Inflammatory macrophage (primary cell): ENCODE data around the gene RIMS3.

ENCODE experiments used
- DNase-seq, 2 donors: peaks; one replicate each; pipeline ENCODE4 v3.0.0-alpha.2; 2020 to 2022

Gene RIMS3

DNA sequence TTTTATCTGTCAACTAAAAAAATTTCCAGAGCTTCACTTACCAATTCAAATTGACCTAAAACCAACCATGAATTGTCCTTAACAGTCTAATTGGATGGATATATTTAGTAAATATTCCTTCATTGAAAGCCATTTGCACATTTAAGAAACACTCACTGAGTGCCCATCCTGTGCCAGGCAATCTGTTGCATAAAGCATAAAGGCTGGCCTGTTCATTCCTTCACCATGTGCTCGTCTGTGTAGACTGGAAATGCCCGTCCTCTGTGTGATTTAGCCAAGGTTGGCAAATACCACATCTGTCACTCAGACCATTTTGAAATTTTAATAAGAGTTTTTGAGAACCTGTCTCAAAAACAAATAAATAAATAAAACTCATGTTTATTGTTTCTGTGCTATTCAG is 76.9 kb downstream of the RIMS3 start:
- DNase-seq, result no peak

DNA sequence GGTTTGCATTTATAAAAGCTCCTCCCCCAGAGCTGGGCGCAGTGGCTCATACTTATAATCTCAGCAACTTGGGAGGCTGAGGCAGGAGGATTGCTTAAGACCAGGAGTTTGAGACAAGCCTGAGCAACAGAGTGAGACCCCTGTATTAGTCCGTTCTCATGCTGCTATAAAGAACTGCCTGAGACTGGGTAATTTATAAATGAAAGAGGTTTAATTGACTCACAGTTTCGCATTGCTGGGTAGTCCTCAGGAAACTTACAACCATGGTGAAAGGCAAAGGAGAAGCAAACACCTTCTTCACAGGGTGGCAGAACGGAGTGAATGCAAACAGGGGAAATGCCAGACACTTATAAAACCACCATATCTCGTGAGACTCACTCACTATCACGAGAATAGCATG is 81.5 kb downstream of the RIMS3 start:
- no peak for DNase-seq

DNA sequence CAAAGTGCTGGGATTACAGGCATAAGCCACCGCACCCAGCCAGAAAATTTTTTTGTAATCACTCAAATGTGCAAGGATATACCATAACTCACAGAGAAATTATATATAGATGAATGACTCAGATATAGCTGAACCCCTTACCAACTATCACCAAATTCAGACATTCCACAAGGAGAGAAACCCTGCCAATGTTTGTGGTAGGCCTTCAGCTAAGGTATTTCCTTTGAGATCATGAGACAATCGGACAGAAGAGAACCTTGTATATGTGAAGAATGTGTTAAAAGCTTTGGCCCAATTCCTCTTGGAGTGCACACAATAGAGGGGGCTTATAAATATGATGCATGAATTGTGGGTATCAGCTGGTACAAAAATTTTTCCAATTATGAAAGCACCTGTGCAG is 83.4 kb downstream of the RIMS3 start:
- DNase-seq, result no peak

DNA sequence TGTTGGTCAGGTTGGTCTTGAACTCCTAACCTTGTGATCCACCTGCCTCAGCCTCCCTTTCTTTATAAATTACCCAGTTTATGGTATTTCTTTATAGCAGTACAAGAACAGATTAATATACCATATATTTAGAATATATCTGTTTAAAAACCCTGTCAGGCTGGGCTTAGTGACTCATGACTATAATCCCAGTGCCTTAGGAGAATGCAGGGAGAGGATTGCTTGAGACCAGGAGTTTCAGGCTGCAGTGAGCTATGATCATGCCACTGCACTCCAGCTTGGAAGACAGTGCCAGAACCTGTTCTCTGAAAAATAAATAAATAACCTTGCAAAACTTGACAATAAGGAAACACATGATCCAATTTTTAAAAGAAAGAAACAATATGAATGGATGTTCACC is 90.1 kb downstream of the RIMS3 start:
- no peak for DNase-seq

DNA sequence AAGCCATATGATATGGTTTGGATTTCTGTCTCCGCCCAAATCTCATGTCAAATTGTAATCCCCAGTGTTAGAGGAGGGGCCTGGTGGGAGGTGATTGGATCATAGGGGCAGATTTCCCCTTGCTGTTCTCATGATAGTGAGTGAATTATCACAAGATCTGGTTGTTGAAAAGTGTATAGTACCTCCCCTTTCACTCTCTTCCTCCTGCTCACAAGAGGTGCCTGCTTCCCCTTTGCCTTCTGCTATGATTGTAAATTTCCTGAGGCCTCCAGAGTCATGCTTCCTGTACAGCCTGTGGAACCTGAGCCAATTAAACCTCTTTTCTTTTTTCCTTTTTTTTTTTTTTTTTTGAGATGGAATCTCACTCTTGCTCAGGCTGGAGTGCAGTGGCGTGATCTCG is 90.7 kb downstream of the RIMS3 start:
- peak; percentile 93 to 94 for DNase-seq
